Immature natural killer cell (primary cell): ENCODE measurements around the gene YDJC. TPM values are rescaled to one million over a fixed set of nuclear protein-coding genes. Genes with fewer than 3 reads are reported as not detected.
"Not testable (repeated sequence)": the region's sequence is repeated elsewhere in the genome, so short reads cannot be mapped to it uniquely, and the experiment has no call there.

ENCODE experiments used
- DNase-seq, 3 donors: peaks; one replicate each; pipeline ENCODE4 v3.0.0; 2022; ENCODE audit warnings: mixed read lengths in 1 of 3
- H3K27ac Mint-ChIP-seq, 6 donors: one replicate each; pipeline ENCODE4 v1.8.0; 2020; ENCODE audit warnings: mixed read lengths in 6 of 6, mild to moderate bottlenecking in 5 of 6, inconsistent platforms in 4 of 6, moderate library complexity in 3 of 6
- H3K27me3 Mint-ChIP-seq, 3 donors: one replicate each; pipeline ENCODE4 v1.8.0; 2020 to 2021; ENCODE audit warnings: low read depth in 3 of 3, mild to moderate bottlenecking in 3 of 3, mixed read lengths in 3 of 3, moderate library complexity in 3 of 3, inconsistent platforms in 1 of 3
- H3K36me3 Mint-ChIP-seq, 3 donors: one replicate each; pipeline ENCODE4 v1.8.0; 2020; ENCODE audit warnings: mixed read lengths in 3 of 3, inconsistent platforms in 2 of 3, mild to moderate bottlenecking in 2 of 3
- H3K4me1 Mint-ChIP-seq, 2 donors: one replicate each; pipeline ENCODE4 v1.8.0; 2020; ENCODE audit warnings: inconsistent platforms in 2 of 2, mild to moderate bottlenecking in 2 of 2, mixed read lengths in 2 of 2, moderate library complexity in 1 of 2
- H3K4me3 Mint-ChIP-seq, 5 donors: one replicate each; pipeline ENCODE4 v1.8.0; 2020; ENCODE audit warnings: mild to moderate bottlenecking in 5 of 5, mixed read lengths in 5 of 5, inconsistent platforms in 3 of 5, moderate library complexity in 3 of 5
- H3K9me3 Mint-ChIP-seq, 6 donors: one replicate each; pipeline ENCODE4 v1.8.0; 2020; ENCODE audit warnings: mild to moderate bottlenecking in 6 of 6, mixed read lengths in 6 of 6, inconsistent platforms in 4 of 6, moderate library complexity in 3 of 6
- polyA plus RNA-seq, 3 donors: library from polyadenylated mRNA; unstranded; fragments of 300-500 nt; fragmentation: Illumina TruSeq; gene quantifications; one replicate each; pipeline ENCODE4 v1.2.3, GENCODE V29; 2021

The YDJC gene
- polyA plus RNA-seq, 3 donors from 2014 or later: 46.7 to 61.7 (median 47.7) TPM

- DNase-seq: no peak
- Mint-ChIP-seq H3K36me3 (peaks cover 0 to 5% (median 0%) of the 10 kb centered on the region in 3 donors), H3K27ac (peak overlapping the region; percentile 8 to 82 (median 64)), H3K4me3 (peak overlapping the region in 2 of 5 donors; percentile 12 to 50), H3K9me3 (no peaks in the 10 kb centered on the region), H3K27me3 (peaks cover 0 to 2% (median 0%) of the 10 kb centered on the region in 3 donors), H3K4me1 (peaks cover 44 to 58% of the 10 kb centered on the region in 2 donors)
Measured at GRCh38 chr22:21582801-21583740, 46.8 kb downstream of the YDJC start.

DNA sequence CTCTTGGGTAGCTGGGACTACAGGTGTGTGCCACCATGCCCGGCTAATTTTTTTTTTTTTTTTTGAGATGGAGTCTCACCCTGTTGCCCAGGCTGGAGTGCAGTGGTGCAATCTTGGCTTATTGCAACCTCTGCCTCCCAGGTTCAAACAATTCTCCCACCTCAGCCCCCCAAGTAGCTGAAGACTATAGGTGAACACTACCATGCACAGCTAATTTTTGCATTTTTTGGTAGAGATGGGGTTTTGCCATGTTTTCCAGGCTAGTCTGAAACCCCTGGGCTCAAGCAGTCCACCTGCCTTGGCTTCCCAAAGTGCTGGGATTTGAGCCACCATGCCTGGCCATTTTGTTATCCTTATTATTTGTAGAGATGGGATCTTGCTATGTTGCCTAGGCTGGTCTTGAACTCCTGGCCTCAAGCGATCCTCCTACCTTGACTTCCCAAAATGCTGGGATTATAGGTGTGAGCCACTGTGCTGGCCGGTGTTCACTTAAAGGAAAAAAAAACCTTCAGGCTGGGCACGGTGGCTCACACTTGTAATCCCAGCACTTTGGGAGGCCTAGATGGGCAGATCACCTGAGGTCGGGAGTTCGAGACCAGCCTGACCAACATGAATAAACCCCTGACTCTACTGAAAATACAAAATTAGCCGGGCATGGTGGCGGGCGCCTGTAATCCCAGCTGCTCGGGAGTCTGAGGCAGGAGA lies 48.7 kb downstream of the YDJC start:
- H3K4me1 Mint-ChIP-seq: peaks cover 44 to 61% of the 10 kb centered on the region in 2 donors
- not testable (repeated sequence) for H3K27ac Mint-ChIP-seq

DNA sequence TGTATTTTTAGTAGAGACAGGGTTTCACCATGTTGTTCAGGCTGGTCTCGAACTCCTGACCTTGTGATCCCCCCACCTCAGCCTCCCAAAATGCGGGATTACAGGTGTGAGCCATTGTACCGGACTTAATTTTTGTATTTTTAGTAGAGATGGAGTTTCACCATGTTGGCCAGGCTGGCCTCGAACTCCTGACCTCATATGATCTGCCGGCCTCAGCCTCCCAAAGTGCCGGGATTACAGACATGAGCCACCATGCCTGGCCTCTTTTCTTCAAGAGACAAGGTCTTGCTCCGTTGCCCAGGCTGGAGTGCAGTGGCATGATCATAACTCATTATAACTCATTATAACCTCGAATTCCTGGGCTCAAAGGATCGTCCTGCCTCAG lies 49.2 kb downstream of the YDJC start:
- H3K27me3 Mint-ChIP-seq, H3K4me3 Mint-ChIP-seq, H3K36me3 Mint-ChIP-seq, H3K9me3 Mint-ChIP-seq, H3K27ac Mint-ChIP-seq, DNase-seq: not testable (repeated sequence)
- peaks cover 46 to 57% of the 10 kb centered on the region in 2 donors for H3K4me1 Mint-ChIP-seq

More for the DNA sequence above, 48.7 kb downstream of the YDJC start:
- not testable (repeated sequence) for H3K27me3 Mint-ChIP-seq, DNase-seq, H3K36me3 Mint-ChIP-seq, H3K4me3 Mint-ChIP-seq, H3K9me3 Mint-ChIP-seq

GRCh38 chr22:21579474-21579851 lies 50.4 kb downstream of the YDJC start:
- no peak overlapping the region for H3K4me3 Mint-ChIP-seq
- H3K27me3 Mint-ChIP-seq: peaks cover 0 to 2% (median 0%) of the 10 kb centered on the region in 3 donors
- peak overlapping the region in 1 of 6 donors; percentile 29 for H3K27ac Mint-ChIP-seq
- no peaks in the 10 kb centered on the region for H3K9me3 Mint-ChIP-seq
- peaks cover 45 to 50% of the 10 kb centered on the region in 2 donors for H3K4me1 Mint-ChIP-seq
- no peak for DNase-seq
- no peaks in the 10 kb centered on the region for H3K36me3 Mint-ChIP-seq

Other genes with a start within 250 kb of the YDJC start
- gene RIMBP3B, start 246.3 kb downstream of the YDJC start, polyA plus RNA-seq: under 1 TPM in 2 of 3 donors, not detected in 1; 0.12 to 0.52 TPM
- under 1 TPM in 2 of 3 donors, not detected in 1; 0.36 to 0.41 TPM for gene HIC2, start 212.7 kb downstream of the YDJC start, polyA plus RNA-seq
- 1 to 10 TPM; 1.7 to 2.5 (median 1.8) TPM for gene TMEM191C, start 162.6 kb downstream of the YDJC start, polyA plus RNA-seq
- gene RIMBP3C, start 78.6 kb downstream of the YDJC start, polyA plus RNA-seq: under 1 TPM in 2 of 3 donors, not detected in 1; 0.16 to 0.53 TPM
- gene UBE2L3, start 62.3 kb downstream of the YDJC start, polyA plus RNA-seq: 100 to 1,000 TPM; 110 to 133 (median 115) TPM
- under 1 TPM in 1 of 3 donors, not detected in 2; 0.13 TPM for gene CCDC116, start 2.7 kb upstream of the YDJC start, polyA plus RNA-seq
- gene SDF2L1, start 12.3 kb upstream of the YDJC start, polyA plus RNA-seq: 100 to 1,000 TPM; 119 to 227 (median 178) TPM
- gene PPIL2, start 36.0 kb upstream of the YDJC start, polyA plus RNA-seq: 10 to 100 TPM; 13.9 to 54.6 (median 14.5) TPM
- gene YPEL1, start 105.8 kb upstream of the YDJC start, polyA plus RNA-seq: 100 to 1,000 TPM in 2 of 3 donors, 10 to 100 TPM in 1; 72.9 to 100 (median 100) TPM
- 100 to 1,000 TPM; 151 to 168 (median 162) TPM for gene MAPK1, start 237.6 kb upstream of the YDJC start, polyA plus RNA-seq